CD14-positive monocyte (primary cell): ENCODE results near the gene THUMPD2. TPM values are rescaled to one million over a fixed set of nuclear protein-coding genes. Genes with fewer than 3 reads are reported as not detected.
A peak's percentile ranks its signal among the peaks of the same experiment; 100 is the strongest.

Experiments used
- DNase-seq, 3 donors: peaks; one replicate each; pipeline ENCODE4 v3.0.0-alpha.2; 2011 to 2022
- H2AFZ ChIP-seq: 2 replicates; pipeline ENCODE4 v1.6.0; 2012; ENCODE audit warnings: mild to moderate bottlenecking, low read depth, low read length, inconsistent platforms; ENCODE audit not compliant: insufficient read depth, poor library complexity, severe bottlenecking
- H3K27ac ChIP-seq, 2 donors: 1 replicate in 1 of 2; 2 replicates in 1 of 2; pipeline ENCODE4 v1.5.1; 2012 to 2013; ENCODE audit warnings: low read length in 2 of 2, control low read depth in 1 of 2, inconsistent platforms in 1 of 2, low read depth in 1 of 2, mild to moderate bottlenecking in 1 of 2
- H3K27me3 ChIP-seq, 2 donors: one replicate each; pipeline versions ENCODE4 v1.6.0 to v1.6.1; 2011 to 2013; ENCODE audit warnings: low read length in 2 of 2; ENCODE audit not compliant: control insufficient read depth in 2 of 2, insufficient read depth in 2 of 2
- H3K36me3 ChIP-seq, 2 donors: replicated peaks in 1 of 2; 1 replicate in 1 of 2; 2 replicates in 1 of 2; pipeline versions ENCODE4 v1.5.1 to v1.6.1; 2012 to 2013; ENCODE audit warnings: low read length in 2 of 2, control low read depth in 1 of 2, inconsistent platforms in 1 of 2, mild to moderate bottlenecking in 1 of 2; ENCODE audit not compliant: insufficient read depth in 2 of 2, control insufficient read depth in 1 of 2
- H3K4me1 ChIP-seq, 2 donors: 1 replicate in 1 of 2; 2 replicates in 1 of 2; pipeline versions ENCODE4 v1.5.1 to v1.6.1; 2012 to 2013; ENCODE audit warnings: low read length in 2 of 2, control low read depth in 1 of 2, inconsistent platforms in 1 of 2, mild to moderate bottlenecking in 1 of 2, moderate library complexity in 1 of 2; ENCODE audit not compliant: insufficient read depth in 2 of 2, control insufficient read depth in 1 of 2
- H3K4me2 ChIP-seq: replicated peaks from 2 replicates; pipeline ENCODE3; 2012; ENCODE audit warnings: low read length, moderate library complexity, mild to moderate bottlenecking; ENCODE audit not compliant: poor library complexity, severe bottlenecking; ENCODE audit errors: extremely low read depth
- H3K4me3 ChIP-seq, 3 experiments: fragments of 200-600 bp in 1 of 3; sonication (generic) in 1 of 3; replicated peaks in 1 of 3; 1 replicate in 2 of 3; 2 replicates in 1 of 3; pipeline ENCODE4 v1.5.1; 2011 to 2013; ENCODE audit warnings: low read length in 3 of 3, mild to moderate bottlenecking in 3 of 3, control low read depth in 2 of 3, low read depth in 2 of 3, inconsistent platforms in 1 of 3, moderate library complexity in 1 of 3
- H3K79me2 ChIP-seq: 2 replicates; pipeline ENCODE4 v1.6.0; 2012; ENCODE audit warnings: mild to moderate bottlenecking, control low read depth, inconsistent platforms, low read length, moderate library complexity; ENCODE audit not compliant: insufficient read depth
- H3K9ac ChIP-seq: 2 replicates; pipeline ENCODE4 v1.6.0; 2017; ENCODE audit warnings: low read length, mild to moderate bottlenecking; ENCODE audit not compliant: insufficient read depth, poor library complexity, severe bottlenecking
- H3K9me3 ChIP-seq, 2 donors: replicated peaks in 1 of 2; 1 replicate in 1 of 2; 2 replicates in 1 of 2; pipeline versions ENCODE4 v1.5.1 to v1.6.1; 2012 to 2013; ENCODE audit warnings: low read length in 2 of 2, control low read depth in 1 of 2; ENCODE audit not compliant: control insufficient read depth in 1 of 2, insufficient read depth in 1 of 2
- H4K20me1 ChIP-seq: 2 replicates; pipeline ENCODE4 v1.6.0; 2012; ENCODE audit warnings: mild to moderate bottlenecking, low read length, control low read depth, moderate library complexity; ENCODE audit not compliant: insufficient read depth
- H3K27ac Mint-ChIP-seq, 7 donors: one replicate each; pipeline ENCODE4 v1.8.0; 2020; ENCODE audit warnings: mild to moderate bottlenecking in 7 of 7, mixed read lengths in 7 of 7, moderate library complexity in 6 of 7, inconsistent platforms in 2 of 7
- H3K27me3 Mint-ChIP-seq, 3 donors: one replicate each; pipeline ENCODE4 v1.8.0; 2021 to 2022; ENCODE audit warnings: low read depth in 3 of 3, mild to moderate bottlenecking in 3 of 3, mixed read lengths in 3 of 3, moderate library complexity in 3 of 3, inconsistent platforms in 1 of 3
- H3K36me3 Mint-ChIP-seq, 2 donors: one replicate each; pipeline ENCODE4 v1.8.0; 2020; ENCODE audit warnings: mixed read lengths in 2 of 2, inconsistent platforms in 1 of 2, mild to moderate bottlenecking in 1 of 2
- H3K4me1 Mint-ChIP-seq: one replicate; pipeline ENCODE4 v1.8.0; 2020; ENCODE audit warnings: mild to moderate bottlenecking, mixed read lengths
- H3K4me3 Mint-ChIP-seq, 2 donors: one replicate each; pipeline ENCODE4 v1.8.0; 2020; ENCODE audit warnings: mild to moderate bottlenecking in 2 of 2, mixed read lengths in 2 of 2, moderate library complexity in 1 of 2
- H3K9me3 Mint-ChIP-seq, 7 donors: one replicate each; pipeline ENCODE4 v1.8.0; 2020 to 2022; ENCODE audit warnings: mixed read lengths in 7 of 7, mild to moderate bottlenecking in 6 of 7, moderate library complexity in 6 of 7, inconsistent platforms in 2 of 7
- CTCF ChIP-seq: fragments of 200-600 bp; IDR thresholded peaks from one replicate; pipeline ENCODE4 v1.8.0; 2022; ENCODE audit warnings: antibody characterized with exemption, mild to moderate bottlenecking
- WGBS: methylation state at CpG from one replicate; pipeline ENCODE4 v1.1.5; 2013; ENCODE audit warnings: missing lambda C conversion rate; ENCODE audit not compliant: insufficient coverage; 5-methylcytosine and 5-hydroxymethylcytosine counted together
- intact Hi-C, 2 donors: fragments of 100-400 bp; cut with micrococcal nuclease; formaldehyde crosslinking; loops; one replicate each; pipeline versions ENCODE4 v1.15.0 to v1.15.1; 2023
- polyA plus RNA-seq, 3 donors: library from polyadenylated mRNA; depleted of rRNA in 1 of 3; unstranded in 2 of 3; stranded (reverse) in 1 of 3; fragments of 300-500 nt in 2 of 3; fragments of >200 nt in 1 of 3; fragmentation: Illumina TruSeq in 2 of 3; gene quantifications; 1 replicate in 2 of 3; 2 replicates in 1 of 3; pipeline ENCODE4 v1.2.3, GENCODE V29; 2012 to 2021

The THUMPD2 gene
- polyA plus RNA-seq, 3 donors: 2.8 to 5.9 (median 4.2) TPM

- intact Hi-C loops: no loop called here
- Histone ChIP-seq H3K4me2 (no peak overlapping the region), H2AFZ (no peak overlapping the region), H3K79me2 (no peaks in the 10 kb centered on the region), H3K27me3 (no peaks in the 10 kb centered on the region), H3K36me3 (peaks cover 53 to 82% of the 10 kb centered on the region in 2 donors), H3K4me1 (no peaks in the 10 kb centered on the region), H3K9me3 (no peaks in the 10 kb centered on the region), H3K4me3 (no peak overlapping the region), H3K9ac (no peak overlapping the region), H3K27ac (no peak overlapping the region), H4K20me1 (no peaks in the 10 kb centered on the region)
- peaks cover 62 to 72% of the 10 kb centered on the region in 2 donors for H3K36me3 Mint-ChIP-seq
- H3K4me3 Mint-ChIP-seq: no peak overlapping the region
- H3K27ac Mint-ChIP-seq: peak overlapping the region in 1 of 7 donors; percentile 6
- H3K4me1 Mint-ChIP-seq: peaks cover 3% of the 10 kb centered on the region
- WGBS: no CpG with 5 or more reads among the region's 1 CpG
- no peaks in the 10 kb centered on the region for H3K9me3 Mint-ChIP-seq
- no peak for DNase-seq
- no peak for TF ChIP-seq CTCF
- no peaks in the 10 kb centered on the region for H3K27me3 Mint-ChIP-seq
Observed at GRCh38 chr2:39741871-39742270, 37.2 kb downstream of the THUMPD2 start.

DNA sequence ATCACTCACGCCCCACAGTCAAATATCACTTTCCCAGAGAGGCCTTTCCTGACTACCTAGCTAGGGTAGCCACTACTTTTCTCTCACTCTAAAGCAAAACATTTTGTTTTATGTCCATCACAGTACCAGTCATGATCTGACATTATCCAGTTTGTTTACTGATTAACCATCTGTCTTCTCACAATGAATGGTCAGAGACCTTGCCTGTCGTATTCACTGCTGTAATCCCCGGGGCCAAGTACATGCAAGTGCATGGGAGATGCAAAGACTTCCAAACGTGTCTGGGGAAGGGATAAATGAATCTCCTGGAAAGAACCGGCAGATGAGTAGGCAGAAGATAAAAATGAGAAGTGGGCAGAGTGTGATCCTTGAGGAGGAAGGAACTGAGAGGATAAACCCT is 39.7 kb downstream of the THUMPD2 start:
- H3K4me3 ChIP-seq: no peak overlapping the region
- no peaks in the 10 kb centered on the region for H3K27me3 Mint-ChIP-seq
- peaks cover 70 to 79% of the 10 kb centered on the region in 2 donors for H3K36me3 Mint-ChIP-seq
- peaks cover 63 to 92% of the 10 kb centered on the region in 2 donors for H3K36me3 ChIP-seq
- no peak overlapping the region for H3K4me3 Mint-ChIP-seq
- H3K79me2 ChIP-seq: no peaks in the 10 kb centered on the region
- no peak for DNase-seq
- no peaks in the 10 kb centered on the region for H3K9me3 ChIP-seq
- no peak overlapping the region for H3K9ac ChIP-seq
- no peaks in the 10 kb centered on the region for H3K27me3 ChIP-seq
- peaks cover 3% of the 10 kb centered on the region for H3K4me1 Mint-ChIP-seq
- 70% methylated on average over 5 of the region's 5 CpGs for WGBS
- no peaks in the 10 kb centered on the region for H3K4me1 ChIP-seq
- no peaks in the 10 kb centered on the region for H4K20me1 ChIP-seq
- no peaks in the 10 kb centered on the region for H3K9me3 Mint-ChIP-seq
- H2AFZ ChIP-seq: no peak overlapping the region
- peak overlapping the region in 3 of 7 donors; percentile 1 to 22 (median 13) for H3K27ac Mint-ChIP-seq
- H3K4me2 ChIP-seq: no peak overlapping the region
- H3K27ac ChIP-seq: peak overlapping the region in 1 of 2 donors; percentile 42
- no peak for TF ChIP-seq CTCF
- intact Hi-C loops: loop anchor here in 1 of 2 donors (10.0 kb wide), 1 partner anchor 365 kb away; no protein-coding TSS in a partner anchor
